Body of pancreas (tissue), 4 donors: ENCODE measurements around the gene CA5A. TPM values are rescaled to one million over a fixed set of nuclear protein-coding genes. Genes with fewer than 3 reads are reported as not detected.

Experiments
- ATAC-seq: fragments of 150-250 bp; one replicate; pipeline ENCODE4 v1.9.1; 2016
- DNase-seq, 4 donors: peaks; one replicate each; pipeline ENCODE4 v3.0.0-alpha.2; 2019
- H3K27ac ChIP-seq, 4 donors: fragments of 200-600 bp; sonication (generic); 1 replicate in 3 of 4; 2 replicates in 1 of 4; pipeline versions ENCODE4 v1.5.1 to v1.6.1; 2016 to 2019; ENCODE audit warnings: mild to moderate bottlenecking in 1 of 4, mixed read lengths in 1 of 4, moderate library complexity in 1 of 4
- H3K27me3 ChIP-seq, 2 donors: fragments of 200-600 bp; sonication (generic); one replicate each; pipeline ENCODE4 v1.6.0; 2016; ENCODE audit warnings: mild to moderate bottlenecking in 1 of 2
- H3K36me3 ChIP-seq, 2 donors: fragments of 200-600 bp; sonication (generic); replicated peaks in 1 of 2; 2 replicates each; pipeline ENCODE4 v1.5.1; 2016; ENCODE audit warnings: low read depth in 2 of 2; ENCODE audit not compliant: insufficient read depth in 1 of 2
- H3K4me1 ChIP-seq: fragments of 200-600 bp; sonication (generic); one replicate; pipeline ENCODE4 v1.6.0; 2016
- H3K4me3 ChIP-seq, 2 donors: fragments of 200-600 bp; sonication (generic); 1 replicate in 1 of 2; 2 replicates in 1 of 2; pipeline ENCODE4 v1.5.1; 2016 to 2019
- H3K9me3 ChIP-seq, 3 donors: fragments of 200-600 bp; sonication (generic); 1 replicate in 2 of 3; 2 replicates in 1 of 3; pipeline ENCODE4 v1.5.1; 2016
- CTCF ChIP-seq, 7 experiments: fragments of 450-650 bp in 4 of 7; fragments of 200-600 bp in 3 of 7; sonication (generic) in 3 of 7; IDR thresholded peaks; one replicate each; pipeline ENCODE4 v1.5.1; 2016 to 2019; ENCODE audit warnings: antibody characterized with exemption in 7 of 7
- POLR2A ChIP-seq, 3 donors: fragments of 450-650 bp; IDR thresholded peaks; one replicate each; pipeline ENCODE4 v1.6.1; 2016; ENCODE audit warnings: antibody characterized with exemption in 3 of 3, mild to moderate bottlenecking in 2 of 3
- WGBS, 2 donors: methylation state at CpG; one replicate each; pipeline ENCODE4 v1.1.5; 2017; 5-methylcytosine and 5-hydroxymethylcytosine counted together
- intact Hi-C: fragments of 100-400 bp; cut with DNase I; formaldehyde crosslinking; loops from one replicate; pipeline ENCODE4 v1.15.1; 2023
- total RNA-seq, 2 donors: library from RNA; depleted of rRNA; stranded (reverse); fragments of >200 nt; gene quantifications; one replicate each; pipeline ENCODE4 v1.1.0, GENCODE V29; 2016

Gene CA5A
- total RNA-seq, 2 donors from 2014 or later = not detected

GRCh38 chr16:87976665-87977064 lies 40.3 kb upstream of the CA5A start:
- TF ChIP-seq CTCF (IDR thresholded peaks at IDR 0.05) (no peak), POLR2A (IDR thresholded peaks at IDR 0.05) (no peak)
- peaks cover 23% of the 10 kb centered on the region for H3K4me1 ChIP-seq
- no peak for ATAC-seq
- H3K27me3 ChIP-seq = no peaks in the 10 kb centered on the region
- no peak overlapping the region for H3K4me3 ChIP-seq
- no peaks in the 10 kb centered on the region for H3K36me3 ChIP-seq
- no peak overlapping the region for H3K27ac ChIP-seq
- no peak for DNase-seq
- intact Hi-C loops = no loop called here
- 74 to 83% methylated on average over 3 of the region's 3 CpGs for WGBS, 2 donors
- peaks cover 0 to 4% (median 0%) of the 10 kb centered on the region in 3 donors for H3K9me3 ChIP-seq

GRCh38 chr16:87974178-87974577 lies 37.8 kb upstream of the CA5A start:
- no peaks in the 10 kb centered on the region for H3K27me3 ChIP-seq
- intact Hi-C loops = no loop called here
- no peak for DNase-seq
- TF ChIP-seq POLR2A (IDR thresholded peaks at IDR 0.05) (no peak), CTCF (IDR thresholded peaks at IDR 0.05) (no peak)
- WGBS, 2 donors = 86 to 88% methylated on average over 9 of the region's 9 CpGs
- no peak overlapping the region for H3K27ac ChIP-seq
- H3K4me3 ChIP-seq = no peak overlapping the region
- H3K36me3 ChIP-seq = no peaks in the 10 kb centered on the region
- ATAC-seq = no peak
- H3K9me3 ChIP-seq = peaks cover 0 to 6% (median 0%) of the 10 kb centered on the region in 3 donors
- H3K4me1 ChIP-seq = peaks cover 7% of the 10 kb centered on the region

GRCh38 chr16:87973717-87974116 lies 37.4 kb upstream of the CA5A start:
- DNase-seq (no peak), ATAC-seq (no peak)
- no peak overlapping the region for H3K4me3 ChIP-seq
- H3K36me3 ChIP-seq = no peaks in the 10 kb centered on the region
- no peaks in the 10 kb centered on the region for H3K27me3 ChIP-seq
- H3K4me1 ChIP-seq = peaks cover 3% of the 10 kb centered on the region
- H3K9me3 ChIP-seq = peaks cover 0 to 6% (median 0%) of the 10 kb centered on the region in 3 donors
- intact Hi-C loops = no loop called here
- 86 to 95% methylated on average over 3 of the region's 3 CpGs for WGBS, 2 donors
- TF ChIP-seq POLR2A (IDR thresholded peaks at IDR 0.05) (no peak), CTCF (IDR thresholded peaks at IDR 0.05) (no peak)
- no peak overlapping the region for H3K27ac ChIP-seq

GRCh38 chr16:87971933-87972332 lies 35.6 kb upstream of the CA5A start:
- 100% methylated on average over 2 of the region's 2 CpGs for WGBS, 2 donors

More at GRCh38 chr16:87971933-87972332, 35.6 kb upstream of the CA5A start:
- Histone ChIP-seq H3K9me3 (peaks cover 0 to 6% (median 0%) of the 10 kb centered on the region in 3 donors), H3K4me1 (peaks cover 1% of the 10 kb centered on the region), H3K4me3 (no peak overlapping the region), H3K27ac (no peak overlapping the region), H3K36me3 (no peaks in the 10 kb centered on the region), H3K27me3 (no peaks in the 10 kb centered on the region)
- intact Hi-C loops = no loop called here
- ATAC-seq (no peak), DNase-seq (no peak)
- no peak for TF ChIP-seq CTCF (IDR thresholded peaks at IDR 0.05)
- no peak for TF ChIP-seq POLR2A (IDR thresholded peaks at IDR 0.05)
